Activated CD8-positive, alpha-beta memory T cell treated with anti-CD3 and anti-CD28 coated beads for 48 hours (primary cell): ENCODE results near the gene CDC42EP3.

Source experiments
- DNase-seq, 3 experiments: peaks; one replicate each; pipeline ENCODE4 v3.0.0-alpha.2; 2020; ENCODE audit warnings: low read depth in 2 of 3, low spot score in 2 of 3

Gene CDC42EP3

GRCh38 chr2:37656512-37657423, 14.7 kb downstream of the CDC42EP3 start:
- no peak for DNase-seq

- DNase-seq: no peak
Observed at GRCh38 chr2:37654932-37655841, 16.3 kb downstream of the CDC42EP3 start.

- DNase-seq: no peak
Observed at GRCh38 chr2:37654419-37654818, 17.0 kb downstream of the CDC42EP3 start.

DNA sequence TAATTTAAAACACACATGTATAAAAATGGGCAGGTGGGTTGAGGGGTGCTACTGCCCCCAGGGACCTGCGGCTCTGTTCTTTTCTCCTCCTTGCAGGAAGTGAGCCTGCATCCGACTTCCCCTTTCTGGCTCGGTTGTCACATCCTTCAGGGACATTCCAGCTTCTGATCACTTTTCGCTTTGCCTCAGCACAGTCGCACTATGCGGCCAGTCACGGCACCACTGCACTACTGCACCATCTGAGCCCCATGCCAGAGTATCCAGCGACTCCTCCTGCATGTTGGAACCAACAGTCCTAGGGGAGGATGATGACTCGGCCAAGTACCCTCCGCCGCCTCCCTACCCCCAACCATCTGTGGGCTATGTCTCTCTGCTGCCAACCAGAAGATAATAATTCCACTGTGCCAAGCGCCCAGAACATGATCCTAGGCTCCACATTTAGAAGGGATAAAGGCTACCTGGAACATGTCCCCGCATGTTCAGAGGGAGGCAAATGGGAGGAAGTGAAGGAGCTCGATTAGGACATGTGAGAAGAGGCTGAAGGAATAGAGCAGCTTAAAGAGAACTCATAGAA, 17.6 kb downstream of the CDC42EP3 start:
- no peak for DNase-seq

GRCh38 chr2:37653093-37653492, 18.3 kb downstream of the CDC42EP3 start:
- no peak for DNase-seq

- DNase-seq: no peak
Observed at GRCh38 chr2:37652199-37652640, 19.2 kb downstream of the CDC42EP3 start.

DNA sequence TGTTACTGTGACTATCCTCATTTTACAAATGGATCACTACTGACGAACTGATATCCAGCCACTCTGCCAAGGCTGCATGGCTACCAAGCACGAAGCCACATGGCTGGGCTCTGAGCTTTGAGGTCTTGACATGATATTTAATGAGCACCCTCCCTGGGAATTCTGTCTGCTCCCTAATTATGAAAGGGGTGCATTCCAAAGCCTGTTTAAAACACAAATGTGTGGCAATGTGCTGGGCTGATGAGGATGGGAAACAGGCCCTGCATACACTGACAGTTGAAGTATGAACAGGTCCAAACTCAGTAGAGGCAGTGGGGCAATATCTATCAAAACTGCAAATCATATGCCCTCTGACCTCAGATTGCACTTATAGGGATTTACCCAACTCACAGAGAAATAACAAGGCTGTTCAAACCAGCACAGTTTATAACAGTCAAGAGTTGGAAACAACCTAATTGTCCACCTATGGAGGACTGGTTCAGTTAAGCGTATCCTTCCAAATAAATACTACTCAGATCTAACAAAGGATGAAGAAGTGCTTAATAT, 20.8 kb downstream of the CDC42EP3 start:
- no peak for DNase-seq

DNA sequence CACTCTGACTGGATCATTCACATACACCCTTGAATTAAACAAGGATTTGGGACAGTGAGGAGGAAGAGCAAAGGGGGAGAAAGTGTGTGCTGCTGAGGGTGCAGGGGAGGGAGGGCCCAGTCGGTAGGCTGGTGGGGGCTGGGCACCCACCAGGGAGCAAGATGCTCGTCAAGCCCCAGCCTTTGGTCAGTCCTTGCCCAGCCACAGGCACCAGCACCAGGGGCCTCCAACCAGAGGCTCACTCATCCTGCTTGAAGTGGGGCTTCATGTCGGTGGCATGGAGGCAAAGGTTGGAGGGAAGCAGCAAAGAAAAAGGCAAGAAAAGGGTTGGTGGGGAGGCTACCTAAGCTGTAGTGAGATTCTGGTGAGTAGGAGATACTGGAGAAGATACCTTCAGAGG, 21.9 kb downstream of the CDC42EP3 start:
- DNase-seq: no peak

DNA sequence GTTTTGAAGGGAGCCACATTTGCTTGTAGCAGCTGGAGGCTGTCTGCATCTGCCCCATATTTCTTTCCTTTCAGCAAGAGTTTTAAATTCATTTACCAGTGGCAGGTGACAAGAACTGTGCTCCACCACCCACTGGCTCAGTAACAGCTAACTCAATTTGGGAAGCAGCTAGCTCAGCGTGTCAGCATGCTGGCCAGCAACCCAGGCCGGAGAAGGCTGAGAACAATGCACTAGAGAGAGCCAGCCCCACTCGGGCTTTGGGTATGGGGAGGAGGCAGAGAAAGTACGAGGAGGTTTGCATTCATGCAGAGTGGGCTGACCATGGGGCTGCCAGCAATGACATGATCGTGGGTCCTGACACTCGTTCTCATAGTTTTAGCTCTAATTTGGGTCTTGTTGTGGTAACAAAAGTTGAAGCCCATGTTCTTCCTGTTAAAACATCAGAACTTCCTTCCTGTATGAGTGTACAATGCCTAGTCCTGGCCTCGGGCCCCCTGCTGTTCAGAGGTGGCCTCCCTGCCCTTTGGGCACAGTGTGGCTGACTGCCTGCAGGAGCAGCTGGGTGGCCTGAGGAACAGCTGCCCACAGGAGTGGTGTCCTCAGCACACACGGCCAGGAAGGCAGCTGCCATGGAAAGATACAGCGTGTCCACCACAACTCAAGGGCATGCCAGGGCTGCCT, 23.0 kb downstream of the CDC42EP3 start:
- no peak for DNase-seq

DNA sequence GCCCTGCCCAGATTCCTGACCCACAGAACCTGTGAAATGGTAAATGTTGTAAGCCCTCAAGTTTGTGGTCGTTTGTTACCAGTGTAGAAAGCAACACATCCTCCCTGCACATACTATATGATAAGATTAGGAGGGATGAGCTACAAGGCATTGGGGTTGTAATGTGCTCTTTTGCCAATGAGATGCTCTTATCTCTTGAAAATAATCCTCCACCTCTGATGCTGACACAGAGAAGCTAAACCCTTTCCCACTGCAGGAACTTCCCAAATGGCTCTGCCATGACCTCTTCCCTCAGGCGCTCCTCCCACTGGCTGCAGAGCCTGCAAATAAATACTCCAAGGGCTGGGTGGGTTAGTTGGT, 23.5 kb downstream of the CDC42EP3 start:
- no peak for DNase-seq

DNA sequence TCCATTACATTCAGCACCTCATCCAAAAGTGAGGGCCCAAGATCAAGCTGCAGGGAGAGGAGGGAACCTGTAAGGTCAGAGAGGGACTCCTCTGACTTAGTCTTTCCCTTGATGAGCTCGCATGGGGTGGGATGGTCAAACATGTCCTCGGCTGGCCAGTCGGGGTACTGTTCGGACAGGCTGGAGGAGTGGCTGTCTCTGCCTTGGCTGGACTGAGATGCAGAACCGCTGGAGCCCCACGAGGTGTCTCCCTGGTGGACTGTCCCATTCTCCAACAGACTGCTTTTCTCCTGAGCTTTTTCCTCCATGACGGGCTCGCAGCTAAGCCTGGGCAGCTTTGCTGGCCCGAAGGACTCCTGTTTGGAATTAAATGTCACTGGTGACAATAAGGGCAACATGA, 25.6 kb downstream of the CDC42EP3 start:
- no peak for DNase-seq

- DNase-seq: no peak
Observed at GRCh38 chr2:37645362-37645761, 26.1 kb downstream of the CDC42EP3 start.

- no peak for DNase-seq
Observed at GRCh38 chr2:37644191-37644590, 27.3 kb downstream of the CDC42EP3 start.

- DNase-seq: no peak
Observed at GRCh38 chr2:37643730-37644078, 27.7 kb downstream of the CDC42EP3 start.

GRCh38 chr2:37642907-37643729, 28.3 kb downstream of the CDC42EP3 start:
- no peak for DNase-seq

- no peak for DNase-seq
Observed at GRCh38 chr2:37641582-37642171, 29.8 kb downstream of the CDC42EP3 start.

- DNase-seq: no peak
Observed at GRCh38 chr2:37639631-37640030, 31.8 kb downstream of the CDC42EP3 start.

DNA sequence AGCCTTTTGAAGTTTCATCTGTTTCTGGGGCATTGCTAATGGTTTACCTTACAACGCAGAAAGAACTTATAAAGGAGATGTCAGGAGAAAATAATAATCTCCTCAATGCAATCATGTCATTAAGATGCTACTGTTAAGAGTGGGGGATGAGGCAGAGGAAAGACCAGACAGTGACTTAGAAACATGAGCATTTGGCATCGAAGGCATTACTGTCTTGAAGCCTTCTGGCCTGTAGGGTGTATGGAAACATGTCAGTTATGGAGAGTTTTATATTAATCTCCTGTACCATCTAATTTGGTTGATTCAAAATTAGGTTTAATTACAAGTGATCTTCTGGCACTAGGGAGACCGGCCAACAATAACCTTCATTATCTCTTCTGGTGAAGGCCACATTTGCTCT, 32.5 kb downstream of the CDC42EP3 start:
- no peak for DNase-seq

DNA sequence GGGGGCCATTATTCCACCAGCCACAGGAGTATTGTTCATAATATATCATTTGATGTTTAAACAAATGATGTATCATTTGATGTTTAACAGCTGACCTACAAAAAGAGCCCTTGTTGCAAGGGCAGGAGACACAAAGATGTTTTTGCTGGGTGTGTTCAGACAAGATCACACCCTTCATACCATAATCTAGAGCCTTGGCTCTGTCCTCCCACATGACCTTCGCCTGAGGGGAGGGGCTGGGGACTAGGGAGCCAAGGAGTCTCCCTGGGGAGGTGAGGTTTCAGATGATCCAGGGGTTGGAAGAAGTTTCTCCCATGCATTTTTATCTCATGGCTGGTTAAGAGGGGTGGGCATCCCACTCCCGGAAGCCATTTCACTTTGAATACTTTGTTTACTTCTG, 33.5 kb downstream of the CDC42EP3 start:
- DNase-seq: no peak
